Activated CD8-positive, alpha-beta memory T cell treated with anti-CD3 and anti-CD28 coated beads, Interleukin-2, amount 50 U/mL, for 4 hours (primary cell): Measurements from ENCODE around the gene RAB27B.

Experiments used
- DNase-seq: peaks from one replicate; pipeline ENCODE4 v3.0.0-alpha.2; 2020

The RAB27B gene

GRCh38 chr18:54872681-54873080 lies 44.4 kb downstream of the RAB27B start:
- DNase-seq, result no peak

- no peak for DNase-seq
Observed at GRCh38 chr18:54873884-54874255, 45.6 kb downstream of the RAB27B start.

GRCh38 chr18:54875063-54875462 lies 46.8 kb downstream of the RAB27B start:
- no peak for DNase-seq

- DNase-seq, result no peak
Observed at GRCh38 chr18:54877076-54877475, 48.8 kb downstream of the RAB27B start.

- DNase-seq, result no peak
Observed at GRCh38 chr18:54878159-54878622, 49.9 kb downstream of the RAB27B start.

GRCh38 chr18:54878659-54879358 lies 50.5 kb downstream of the RAB27B start:
- no peak for DNase-seq

- DNase-seq, result no peak
Observed at GRCh38 chr18:54879691-54880090, 51.4 kb downstream of the RAB27B start.

- DNase-seq, result no peak
Observed at GRCh38 chr18:54880395-54881105, 52.3 kb downstream of the RAB27B start.

- no peak for DNase-seq
Observed at GRCh38 chr18:54881229-54881768, 53.0 kb downstream of the RAB27B start.

GRCh38 chr18:54882318-54882717 lies 54.0 kb downstream of the RAB27B start:
- no peak for DNase-seq

GRCh38 chr18:54883816-54884604 lies 55.7 kb downstream of the RAB27B start:
- DNase-seq, result no peak

- DNase-seq, result no peak
Observed at GRCh38 chr18:54888378-54888777, 60.1 kb downstream of the RAB27B start.

- no peak for DNase-seq
Observed at GRCh38 chr18:54888933-54889332, 60.7 kb downstream of the RAB27B start.

- DNase-seq, result no peak
Observed at GRCh38 chr18:54899500-54899899, 71.2 kb downstream of the RAB27B start.

- no peak for DNase-seq
Observed at GRCh38 chr18:54900290-54900689, 72.0 kb downstream of the RAB27B start.

GRCh38 chr18:54904581-54904980 lies 76.3 kb downstream of the RAB27B start:
- DNase-seq, result no peak

GRCh38 chr18:54905629-54906028 lies 77.4 kb downstream of the RAB27B start:
- DNase-seq, result no peak

GRCh38 chr18:54906331-54907185 lies 78.3 kb downstream of the RAB27B start:
- no peak for DNase-seq

- no peak for DNase-seq
Observed at GRCh38 chr18:54909538-54909937, 81.3 kb downstream of the RAB27B start.

- no peak for DNase-seq
Observed at GRCh38 chr18:54910161-54910919, 82.1 kb downstream of the RAB27B start.

- no peak for DNase-seq
Observed at GRCh38 chr18:54911551-54911950, 83.3 kb downstream of the RAB27B start.

GRCh38 chr18:54914816-54915215 lies 86.5 kb downstream of the RAB27B start:
- no peak for DNase-seq
